ENCODE measurements around the gene PDE3A. TPM values are rescaled to one million over a fixed set of nuclear protein-coding genes. Genes with fewer than 3 reads are reported as not detected.
"Not testable (repeated sequence)": the region's sequence is repeated elsewhere in the genome, so short reads cannot be mapped to it uniquely, and the experiment has no call there.

Gene PDE3A
- total RNA-seq, 1 donor from 2014 or later: 6.5 TPM

- not testable (repeated sequence) for DNase-seq (ENCODE audit: low spot score)
These were observed 183.6 kb downstream of the PDE3A start for GRCh38 chr12:20551742-20552442.

- not testable (repeated sequence) for DNase-seq (ENCODE audit: low spot score)
These were observed 184.2 kb downstream of the PDE3A start for GRCh38 chr12:20552586-20552985.

DNA sequence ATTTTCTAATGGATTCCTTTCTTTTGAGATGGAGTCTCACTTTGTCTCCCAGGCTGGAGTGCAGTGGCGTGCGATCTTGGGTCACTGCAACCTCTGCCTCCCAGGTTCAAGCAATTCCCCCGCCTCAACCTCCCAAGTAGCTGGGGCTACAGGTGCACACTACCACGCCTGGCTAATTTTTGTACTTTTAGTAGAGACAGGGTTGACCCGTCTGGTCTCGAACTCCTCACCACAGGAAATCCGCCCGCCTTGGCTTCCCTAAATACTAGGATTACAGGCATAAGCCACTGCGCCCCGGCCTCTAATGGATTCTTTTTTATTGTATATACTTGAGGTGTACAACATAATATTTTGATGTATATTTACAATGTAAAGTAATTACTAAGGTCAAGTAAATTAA is 186.7 kb downstream of the PDE3A start:
- no peak for DNase-seq (ENCODE audit: low spot score)

DNA sequence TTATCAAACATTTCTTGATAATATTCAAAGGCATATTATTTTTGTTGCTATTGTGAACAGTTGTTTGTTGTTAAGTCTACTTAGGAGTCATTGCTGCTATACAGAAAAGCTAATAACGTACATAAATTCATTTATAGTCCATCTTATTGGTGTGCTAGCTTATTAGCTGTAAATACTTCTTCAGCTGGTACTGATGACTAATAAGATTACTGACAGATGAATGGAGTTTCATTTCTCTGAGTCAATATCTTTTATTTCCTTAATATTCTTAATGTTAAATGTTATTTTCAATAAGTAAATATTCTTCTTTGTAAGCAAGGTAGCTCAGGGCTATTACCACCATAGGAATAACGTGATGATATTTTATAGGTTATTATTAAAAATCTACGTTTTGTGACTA is 187.4 kb downstream of the PDE3A start:
- no peak for DNase-seq (ENCODE audit: low spot score)

DNA sequence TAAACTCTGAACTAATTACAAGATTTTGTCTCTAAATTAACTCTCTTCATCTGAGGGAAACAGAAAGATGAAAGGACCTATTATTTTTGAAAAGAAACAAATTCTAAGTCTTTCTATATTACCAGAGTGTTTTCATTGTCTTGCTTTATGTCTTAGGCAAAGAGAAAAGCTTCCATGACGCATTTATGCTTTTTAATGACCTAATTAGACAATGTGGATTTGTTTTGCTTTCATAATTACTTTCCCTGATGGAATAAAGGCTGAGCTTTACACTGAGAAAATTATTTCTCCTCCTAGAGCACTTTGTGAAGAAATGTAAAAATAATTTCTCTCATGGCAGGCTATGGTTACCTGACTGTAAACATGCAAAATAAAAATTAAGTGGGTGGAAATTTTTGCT is 188.8 kb downstream of the PDE3A start:
- DNase-seq (ENCODE audit: low spot score): no peak

DNA sequence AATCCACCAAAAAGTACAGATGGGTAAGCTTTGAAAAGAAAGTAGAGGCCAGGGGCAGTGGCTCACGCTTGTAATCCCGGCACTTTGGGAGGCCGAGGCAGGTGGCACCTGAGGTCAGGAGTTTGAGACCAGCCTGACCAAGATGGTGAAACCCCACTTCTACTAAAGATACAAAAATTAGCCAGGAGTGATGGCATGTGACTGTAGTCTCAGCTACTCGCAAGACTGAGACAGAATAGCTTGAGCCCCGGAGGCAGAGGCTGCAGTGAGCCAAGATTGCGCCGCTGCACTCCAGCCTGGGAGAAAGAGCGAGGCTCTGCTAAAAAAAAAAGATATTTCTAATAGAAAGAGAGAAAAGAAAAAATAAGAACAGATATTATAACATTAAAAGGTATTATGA is 192.6 kb downstream of the PDE3A start:
- no peak for DNase-seq (ENCODE audit: low spot score)

- no peak for DNase-seq (ENCODE audit: low spot score)
These were observed 193.5 kb downstream of the PDE3A start for GRCh38 chr12:20561871-20562270.

- DNase-seq (ENCODE audit: low spot score): no peak
These were observed 199.1 kb downstream of the PDE3A start for GRCh38 chr12:20567413-20567812.

GRCh38 chr12:20572451-20572850 is 204.1 kb downstream of the PDE3A start:
- no peak for DNase-seq (ENCODE audit: low spot score)

GRCh38 chr12:20576528-20576927 is 208.2 kb downstream of the PDE3A start:
- no peak for DNase-seq (ENCODE audit: low spot score)

DNA sequence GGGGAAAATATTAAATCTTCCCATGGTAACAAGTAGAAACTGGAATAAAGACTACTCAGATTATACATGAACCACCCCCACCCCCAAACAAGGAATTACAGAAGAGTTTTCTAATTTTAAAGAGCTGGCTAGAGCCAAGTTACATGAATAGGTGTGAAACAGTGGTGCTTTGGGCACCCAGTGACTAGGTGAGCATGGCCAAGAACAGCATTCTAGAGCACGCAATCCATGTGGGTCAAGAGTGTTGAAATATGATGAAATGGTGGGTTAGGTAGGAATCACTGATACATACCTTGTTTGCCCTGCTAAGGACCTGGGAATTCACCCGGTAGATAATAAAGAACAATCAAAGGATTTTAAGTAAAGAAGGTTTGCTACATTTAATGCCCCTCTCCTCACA is 208.7 kb downstream of the PDE3A start:
- DNase-seq (ENCODE audit: low spot score): no peak

GRCh38 chr12:20578142-20578541 is 209.8 kb downstream of the PDE3A start:
- DNase-seq (ENCODE audit: low spot score): no peak

GRCh38 chr12:20585055-20585625 is 216.8 kb downstream of the PDE3A start:
- DNase-seq (ENCODE audit: low spot score): no peak

- DNase-seq (ENCODE audit: low spot score): no peak
These were observed 217.6 kb downstream of the PDE3A start for GRCh38 chr12:20585913-20586312.

GRCh38 chr12:20588042-20588441 is 219.7 kb downstream of the PDE3A start:
- DNase-seq (ENCODE audit: low spot score): no peak

GRCh38 chr12:20590570-20590969 is 222.2 kb downstream of the PDE3A start:
- DNase-seq (ENCODE audit: low spot score): no peak

DNA sequence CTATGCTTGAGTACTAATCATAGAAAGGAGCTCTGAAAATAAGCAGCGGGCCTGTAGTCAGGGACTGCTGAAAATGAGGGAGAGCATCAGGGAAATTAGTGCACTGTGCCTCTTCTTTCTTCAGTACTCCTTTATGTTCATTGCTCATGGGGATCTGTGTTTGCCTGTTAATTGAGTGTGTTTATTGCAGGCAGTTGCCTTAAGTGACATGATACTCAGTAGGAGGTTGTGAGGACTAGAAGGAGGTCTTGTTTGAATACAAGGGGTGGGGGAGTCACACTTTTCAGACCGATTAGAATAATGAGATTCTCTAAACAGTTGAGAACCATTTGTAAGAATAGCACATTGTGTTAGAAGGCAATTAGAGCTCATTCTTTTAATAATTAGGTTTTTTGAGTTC is 224.2 kb downstream of the PDE3A start:
- no peak for DNase-seq (ENCODE audit: low spot score)

DNA sequence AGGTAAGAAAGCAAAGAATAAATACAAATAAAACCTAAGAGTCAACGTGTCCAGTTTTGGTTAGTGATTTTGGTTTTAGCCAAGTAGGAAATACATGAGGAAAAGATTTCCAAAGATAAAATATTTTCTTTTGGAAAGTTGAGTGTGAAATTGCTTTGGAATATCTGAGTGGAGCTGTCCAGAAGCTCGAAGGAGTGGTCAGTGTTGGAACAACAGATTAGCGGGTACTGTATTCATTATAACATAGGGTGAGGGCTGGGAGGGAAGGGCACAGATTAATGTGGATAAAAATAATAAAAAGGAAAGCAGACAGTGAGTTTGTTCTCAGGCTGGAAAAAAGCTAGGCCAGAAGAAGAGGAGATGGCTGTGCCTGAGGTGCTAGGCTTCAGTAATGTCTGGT is 225.3 kb downstream of the PDE3A start:
- DNase-seq (ENCODE audit: low spot score): no peak

GRCh38 chr12:20596061-20596460 is 227.7 kb downstream of the PDE3A start:
- DNase-seq (ENCODE audit: low spot score): no peak

- no peak for DNase-seq (ENCODE audit: low spot score)
These were observed 231.4 kb downstream of the PDE3A start for GRCh38 chr12:20599757-20600156.

DNA sequence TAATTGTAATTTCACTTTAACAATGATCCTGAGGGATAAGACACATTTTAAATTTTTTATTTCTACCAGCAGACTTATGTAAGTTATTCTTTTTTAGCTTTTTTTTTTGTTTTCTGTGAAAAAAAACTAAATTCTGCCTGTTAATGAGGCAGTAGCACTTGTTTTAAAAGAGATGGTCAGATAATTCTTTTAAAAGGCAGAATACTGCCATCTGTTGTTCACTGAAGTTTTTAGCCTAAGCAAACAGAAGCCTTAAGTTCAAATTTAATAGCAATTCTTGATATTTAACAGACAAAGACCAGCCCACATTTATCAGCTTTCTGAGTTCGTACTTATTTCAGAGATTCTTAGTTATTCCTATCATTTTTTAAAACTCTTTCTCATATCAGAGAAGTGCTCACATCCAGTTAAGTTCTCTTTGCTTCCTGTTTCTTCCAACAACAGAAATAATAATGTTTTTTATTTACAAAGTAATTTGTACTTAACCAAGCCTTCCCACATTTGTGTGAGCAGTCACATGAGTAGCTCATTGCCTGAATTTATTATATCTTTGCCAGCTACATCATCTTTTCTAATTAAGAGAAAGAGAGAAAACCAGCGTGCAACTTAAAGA is 233.4 kb downstream of the PDE3A start:
- no peak for DNase-seq (ENCODE audit: low spot score)

DNA sequence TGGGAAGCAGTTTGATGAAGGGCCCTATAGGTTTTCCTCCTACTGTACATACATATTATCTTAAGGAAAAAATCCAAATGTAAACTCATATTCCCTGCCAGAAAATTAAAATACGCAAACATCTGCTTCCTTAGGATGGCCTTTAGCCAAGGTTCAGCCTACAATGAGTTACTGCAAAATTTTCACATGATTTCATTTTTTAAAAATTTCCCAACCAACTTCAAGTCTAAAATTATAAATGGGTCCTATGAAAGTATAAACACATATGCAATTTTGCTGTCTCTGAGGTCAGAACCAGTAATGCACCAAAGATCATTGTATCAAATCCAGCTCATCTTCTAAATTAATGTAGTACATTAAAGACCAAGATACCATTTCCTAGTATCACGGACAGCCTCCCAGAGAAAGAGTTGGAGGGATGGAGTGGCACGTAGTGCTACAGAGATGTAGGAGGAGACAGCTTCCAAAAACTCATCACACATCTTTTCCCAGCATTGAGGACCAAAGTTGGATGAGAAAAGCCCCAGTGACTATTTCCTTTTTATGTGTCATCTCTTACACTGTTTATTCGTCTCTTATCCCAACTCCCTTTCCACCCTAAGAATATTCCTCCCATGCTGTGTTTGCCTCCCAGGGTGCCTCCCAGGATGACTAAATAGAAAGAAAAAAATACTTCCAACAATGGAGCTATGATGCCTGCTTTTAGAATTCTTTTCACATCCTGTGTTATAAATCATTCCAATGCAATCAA is 234.5 kb downstream of the PDE3A start:
- DNase-seq (ENCODE audit: low spot score): no peak

Measured in ureter (tissue), 1 donor.